Kidney (tissue), 14 donors: Measurements from ENCODE around the gene SESN1. TPM values are rescaled to one million over a fixed set of nuclear protein-coding genes. Genes with fewer than 3 reads are reported as not detected.
A peak's percentile ranks its signal among the peaks of the same experiment; 100 is the strongest.

ENCODE experiments used
- DNase-seq, 5 donors: peaks; one replicate each; pipeline ENCODE4 v3.0.0-alpha.2; 2013 to 2020
- FAIRE-seq: peaks from 2 replicates; lab custom pipeline; 2012; peaks lifted over from hg19 to GRCh38; lab: Jason Lieb, UNC
- H3K27ac ChIP-seq, 2 donors: one replicate each; pipeline ENCODE4 v1.7.0; 2013; ENCODE audit warnings: low read depth in 2 of 2, low read length in 2 of 2, inconsistent platforms in 1 of 2
- H3K27me3 ChIP-seq: one replicate; pipeline ENCODE4 v1.7.1; 2013; ENCODE audit warnings: low read length, inconsistent platforms; ENCODE audit not compliant: control insufficient read depth, insufficient read depth
- H3K36me3 ChIP-seq, 3 donors: one replicate each; pipeline versions ENCODE4 v1.7.0 to v1.7.1; 2013; ENCODE audit warnings: low read length in 3 of 3, control low read depth in 1 of 3, inconsistent platforms in 1 of 3; ENCODE audit not compliant: insufficient read depth in 3 of 3, control insufficient read depth in 2 of 3
- H3K4me1 ChIP-seq, 3 donors: one replicate each; pipeline versions ENCODE4 v1.7.0 to v1.7.1; 2013; ENCODE audit warnings: low read length in 3 of 3, inconsistent platforms in 1 of 3, low read depth in 1 of 3; ENCODE audit not compliant: control insufficient read depth in 2 of 3, insufficient read depth in 2 of 3
- H3K4me3 ChIP-seq, 3 donors: one replicate each; pipeline versions ENCODE4 v1.7.0 to v1.8.1; 2013; ENCODE audit warnings: low read length in 3 of 3, control low read depth in 1 of 3, inconsistent platforms in 1 of 3
- H3K9ac ChIP-seq, 3 donors: one replicate each; pipeline versions ENCODE4 v1.7.0 to v1.7.1; 2013; ENCODE audit warnings: low read length in 3 of 3, control low read depth in 1 of 3, inconsistent platforms in 1 of 3
- H3K9me3 ChIP-seq, 3 donors: one replicate each; pipeline versions ENCODE4 v1.7.0 to v1.7.1; 2013; ENCODE audit warnings: low read length in 3 of 3, control low read depth in 1 of 3, inconsistent platforms in 1 of 3; ENCODE audit not compliant: control insufficient read depth in 2 of 3, insufficient read depth in 1 of 3
- CTCF ChIP-seq: IDR thresholded peaks from 3 replicates; pipeline ENCODE4 v1.5.1; 2012; ENCODE audit warnings: mild to moderate bottlenecking, moderate library complexity, borderline replicate concordance; ENCODE audit not compliant: insufficient read depth; ENCODE audit errors: extremely low read depth
- intact Hi-C: fragments of 100-400 bp; cut with DNase I; formaldehyde crosslinking; loops from one replicate; pipeline ENCODE4 v1.11.1; 2022
- polyA plus RNA-seq: library from polyadenylated mRNA; stranded (reverse); fragments of 350-450 nt; fragmentation: Illumina TruSeq; extraction: RNeasy Lipid Tissue Mini Kit (QIAGEN cat#74804); gene quantifications from one replicate; pipeline ENCODE4 v1.2.3, GENCODE V29; 2014; ENCODE audit warnings: low read depth, low replicate concordance; ENCODE audit not compliant: insufficient read depth
- total RNA-seq: library from RNA; stranded (reverse); fragmentation: NEBNext Ultra II Directional; extraction: Animal tissue kit (Norgen Biotek cat#: 25700); gene quantifications from one replicate; pipeline ENCODE4 v1.2.1, GENCODE V29; 2021
- donor health status: control.
- donor health status: control.
- donor health status: control.
- donor health status: control.
- donor health status: control.
- donor health status: DM: yes; HTN: yes; CAD: no.
- donor health status: Normal renal cell carcinoma (clear cell type).

Gene SESN1
- total and polyA plus RNA-seq, 2 donors from 2014 or later, result 14.8 to 26.0 TPM

DNA sequence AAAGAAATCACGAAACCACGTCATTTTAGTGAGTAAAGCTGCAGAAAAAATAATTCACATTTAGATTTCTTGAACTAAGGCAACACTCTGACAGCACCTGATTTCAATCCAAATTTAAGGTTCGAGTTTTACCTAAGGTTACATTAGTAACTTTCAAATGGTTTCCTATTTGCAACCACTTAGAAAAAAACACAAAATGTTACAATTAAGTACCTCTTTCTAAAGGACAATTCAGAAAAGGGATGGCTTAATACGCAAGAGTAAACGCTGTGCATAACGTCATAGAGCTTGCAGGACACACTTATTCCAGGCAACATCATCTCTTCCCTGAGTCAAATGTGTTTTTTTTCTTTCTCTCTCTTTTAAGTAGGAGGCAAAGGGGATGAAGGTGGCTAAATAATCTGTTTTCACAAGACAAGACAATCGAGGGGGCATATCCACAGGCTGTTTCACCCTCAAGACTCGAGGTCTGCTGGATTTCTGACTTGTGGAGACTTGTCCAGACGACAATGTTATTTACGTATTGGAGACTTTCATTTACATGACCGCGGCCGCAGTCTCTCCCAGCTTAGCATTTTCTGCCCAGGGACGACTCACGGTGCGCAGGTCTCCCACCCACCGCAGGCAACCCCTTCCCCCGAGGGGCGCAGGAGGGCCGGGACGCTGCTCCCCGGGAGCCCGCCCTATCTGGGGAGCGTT lies 86.0 kb downstream of the SESN1 start:
- H3K4me1 ChIP-seq, result peaks cover 0 to 5% (median 0%) of the 10 kb centered on the region in 3 donors
- no peak for FAIRE-seq
- H3K9me3 ChIP-seq, result no peaks in the 10 kb centered on the region
- no peak for TF ChIP-seq CTCF
- no peaks in the 10 kb centered on the region for H3K27me3 ChIP-seq
- H3K36me3 ChIP-seq, result no peaks in the 10 kb centered on the region
- H3K4me3 ChIP-seq, result peak overlapping the region; percentile 62 to 94 (median 74)
- H3K27ac ChIP-seq, result peak overlapping the region; percentile 80 to 81
- H3K9ac ChIP-seq, result peak overlapping the region; percentile 48 to 88 (median 65)
- intact Hi-C loops, result no loop called here
- DNase-seq, result peak in 3 of 5 donors; percentile 65 to 84 (median 84)

- Histone ChIP-seq H3K27ac (no peak overlapping the region), H3K4me1 (peaks cover 0 to 5% (median 0%) of the 10 kb centered on the region in 3 donors), H3K4me3 (peak overlapping the region in 2 of 3 donors; percentile 62 to 94), H3K36me3 (no peaks in the 10 kb centered on the region), H3K27me3 (no peaks in the 10 kb centered on the region), H3K9me3 (no peaks in the 10 kb centered on the region), H3K9ac (peak overlapping the region in 2 of 3 donors; percentile 22 to 48)
- FAIRE-seq (peak; percentile 46), DNase-seq (no peak)
- intact Hi-C loops, result no loop called here
- TF ChIP-seq CTCF, result no peak
Observed at GRCh38 chr6:109008054-109008453, 86.6 kb downstream of the SESN1 start.

GRCh38 chr6:109007521-109007920 lies 87.1 kb downstream of the SESN1 start:
- H3K4me3 ChIP-seq, result peak overlapping the region in 1 of 3 donors; percentile 94
- intact Hi-C loops, result no loop called here
- no peak overlapping the region for H3K27ac ChIP-seq
- FAIRE-seq (no peak), DNase-seq (no peak)
- H3K36me3 ChIP-seq, result no peaks in the 10 kb centered on the region
- H3K4me1 ChIP-seq, result peaks cover 0 to 5% (median 4%) of the 10 kb centered on the region in 3 donors
- TF ChIP-seq CTCF, result no peak
- H3K27me3 ChIP-seq, result no peaks in the 10 kb centered on the region
- H3K9ac ChIP-seq, result no peak overlapping the region
- no peaks in the 10 kb centered on the region for H3K9me3 ChIP-seq
